Kidney epithelial cell (primary cell): Measurements from ENCODE around the gene LUC7L3. TPM values are rescaled to one million over a fixed set of nuclear protein-coding genes. Genes with fewer than 3 reads are reported as not detected.

Experiments used
- DNase-seq: peaks from one replicate; pipeline ENCODE4 v3.0.0-alpha.2; 2010; ENCODE audit warnings: low read depth
- H3K27me3 ChIP-seq: 2 replicates; pipeline ENCODE4 v1.6.0; 2011; ENCODE audit warnings: low read length; ENCODE audit not compliant: control insufficient read depth, insufficient read depth
- H3K36me3 ChIP-seq: 2 replicates; pipeline ENCODE4 v1.5.1; 2011; ENCODE audit warnings: low read length; ENCODE audit not compliant: control insufficient read depth, insufficient read depth
- H3K4me3 ChIP-seq: 2 replicates; pipeline ENCODE4 v1.5.1; 2011; ENCODE audit warnings: low read depth, mild to moderate bottlenecking, control low read depth, low read length
- total RNA-seq: library from RNA; depleted of rRNA; stranded (reverse); fragments of >200 nt; gene quantifications from 2 replicates; pipeline ENCODE4 v1.2.3, GENCODE V29; 2015
- TF ChIP-seq, protein P1 (sequence below): IDR thresholded peaks from 2 replicates; pipeline ENCODE4 v1.5.1; 2011; ENCODE audit warnings: mild to moderate bottlenecking, moderate library complexity, low read length, control low read depth, inconsistent platforms; ENCODE audit not compliant: insufficient read depth, poor library complexity, severe bottlenecking

The LUC7L3 gene
- total RNA-seq, 1 donor from 2014 or later: 31.5 TPM

DNA sequence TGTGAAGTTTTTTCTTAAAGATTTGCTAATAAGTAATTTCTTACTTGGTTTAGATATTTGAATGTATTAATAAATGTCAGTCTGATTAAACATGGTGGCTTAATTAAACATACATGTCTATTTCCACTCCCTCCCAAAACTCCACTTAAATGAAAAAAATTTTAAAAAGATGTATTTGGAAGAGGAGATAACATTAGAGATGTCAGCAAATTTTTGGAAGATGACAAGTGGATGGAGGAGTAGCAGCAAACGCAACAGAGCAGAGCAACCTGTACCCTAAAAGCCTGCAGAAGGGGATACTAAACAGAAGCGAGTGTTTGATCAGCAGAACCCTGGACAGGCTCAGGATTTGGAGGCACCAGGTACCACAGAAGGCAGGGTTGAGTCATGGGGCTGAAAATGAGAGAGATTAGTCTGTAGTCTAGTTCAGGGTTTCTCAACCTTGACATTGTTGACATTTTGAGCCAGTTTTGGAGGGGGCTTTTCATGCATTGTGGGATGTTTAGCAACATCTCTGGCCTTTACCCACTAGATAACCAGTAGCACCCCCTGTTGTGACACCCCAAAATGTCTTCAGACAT lies 17.8 kb downstream of the LUC7L3 start:
- TF ChIP-seq, protein P1, sequence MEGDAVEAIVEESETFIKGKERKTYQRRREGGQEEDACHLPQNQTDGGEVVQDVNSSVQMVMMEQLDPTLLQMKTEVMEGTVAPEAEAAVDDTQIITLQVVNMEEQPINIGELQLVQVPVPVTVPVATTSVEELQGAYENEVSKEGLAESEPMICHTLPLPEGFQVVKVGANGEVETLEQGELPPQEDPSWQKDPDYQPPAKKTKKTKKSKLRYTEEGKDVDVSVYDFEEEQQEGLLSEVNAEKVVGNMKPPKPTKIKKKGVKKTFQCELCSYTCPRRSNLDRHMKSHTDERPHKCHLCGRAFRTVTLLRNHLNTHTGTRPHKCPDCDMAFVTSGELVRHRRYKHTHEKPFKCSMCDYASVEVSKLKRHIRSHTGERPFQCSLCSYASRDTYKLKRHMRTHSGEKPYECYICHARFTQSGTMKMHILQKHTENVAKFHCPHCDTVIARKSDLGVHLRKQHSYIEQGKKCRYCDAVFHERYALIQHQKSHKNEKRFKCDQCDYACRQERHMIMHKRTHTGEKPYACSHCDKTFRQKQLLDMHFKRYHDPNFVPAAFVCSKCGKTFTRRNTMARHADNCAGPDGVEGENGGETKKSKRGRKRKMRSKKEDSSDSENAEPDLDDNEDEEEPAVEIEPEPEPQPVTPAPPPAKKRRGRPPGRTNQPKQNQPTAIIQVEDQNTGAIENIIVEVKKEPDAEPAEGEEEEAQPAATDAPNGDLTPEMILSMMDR: no peak
- peaks cover 2% of the 10 kb centered on the region for H3K36me3 ChIP-seq

DNA sequence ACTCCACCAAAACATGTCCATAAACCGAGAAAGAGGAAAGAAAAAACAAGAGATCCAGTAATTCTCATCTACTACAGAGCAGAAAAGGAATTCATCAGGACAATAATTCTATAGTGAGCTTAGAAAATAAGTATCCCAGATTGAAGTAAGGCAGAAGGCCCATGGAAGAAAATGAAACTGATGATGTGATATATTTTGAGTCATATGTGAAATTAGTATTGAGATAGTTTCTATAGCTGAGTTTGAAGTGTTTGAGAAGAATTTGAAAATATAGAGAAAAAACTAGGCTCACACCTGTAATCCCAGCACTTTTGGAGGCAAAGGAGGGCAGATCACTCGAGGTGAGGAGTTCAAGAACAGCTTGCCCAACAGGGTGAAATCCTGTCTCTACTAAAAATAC lies 19.7 kb downstream of the LUC7L3 start:
- DNase-seq: no peak
- TF ChIP-seq, protein P1: no peak
- Histone ChIP-seq H3K4me3 (no peak overlapping the region), H3K27me3 (no peaks in the 10 kb centered on the region), H3K36me3 (peaks cover 5% of the 10 kb centered on the region)

More for the DNA sequence above, 17.8 kb downstream of the LUC7L3 start:
- Histone ChIP-seq H3K4me3 (no peak overlapping the region), H3K27me3 (no peaks in the 10 kb centered on the region)
- DNase-seq: no peak

DNA sequence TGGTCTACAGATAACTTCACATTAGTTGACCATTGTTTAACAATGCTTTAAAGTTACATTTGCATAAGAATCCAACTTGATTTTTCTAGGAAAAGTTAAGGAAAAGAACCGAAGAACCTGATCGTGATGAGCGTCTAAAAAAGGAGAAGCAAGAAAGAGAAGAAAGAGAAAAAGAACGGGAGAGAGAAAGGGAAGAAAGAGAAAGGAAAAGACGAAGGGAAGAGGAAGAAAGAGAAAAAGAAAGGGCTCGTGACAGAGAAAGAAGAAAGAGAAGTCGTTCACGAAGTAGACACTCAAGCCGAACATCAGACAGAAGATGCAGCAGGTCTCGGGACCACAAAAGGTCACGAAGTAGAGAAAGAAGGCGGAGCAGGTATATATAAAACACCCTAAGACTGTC lies 26.2 kb downstream of the LUC7L3 start:
- TF ChIP-seq, protein P1: no peak
- DNase-seq: no peak
- Histone ChIP-seq H3K36me3 (peaks cover 11% of the 10 kb centered on the region), H3K4me3 (no peak overlapping the region), H3K27me3 (no peaks in the 10 kb centered on the region)

DNA sequence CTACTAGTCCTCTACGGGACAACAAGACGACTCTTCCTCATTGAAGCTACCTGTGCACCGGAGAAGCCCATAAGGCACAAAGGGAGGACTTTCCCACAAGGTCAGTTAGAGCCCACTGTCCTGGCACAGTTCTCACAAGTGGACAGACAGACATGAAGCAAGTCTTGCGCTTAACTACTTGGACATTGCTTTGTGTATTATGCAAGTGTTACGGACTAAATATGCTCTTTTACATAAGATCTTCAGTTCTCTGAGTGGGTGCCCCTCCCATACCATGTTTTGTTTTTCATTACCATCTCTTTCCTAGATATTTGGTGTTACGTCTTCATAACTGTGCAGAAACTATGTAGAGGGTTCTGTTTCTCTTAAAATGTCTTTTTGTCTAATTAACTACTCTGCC lies 29.8 kb downstream of the LUC7L3 start:
- H3K27me3 ChIP-seq: no peaks in the 10 kb centered on the region
- no peak overlapping the region for H3K4me3 ChIP-seq
- TF ChIP-seq, protein P1: no peak
- H3K36me3 ChIP-seq: peaks cover 6% of the 10 kb centered on the region
- DNase-seq: no peak

DNA sequence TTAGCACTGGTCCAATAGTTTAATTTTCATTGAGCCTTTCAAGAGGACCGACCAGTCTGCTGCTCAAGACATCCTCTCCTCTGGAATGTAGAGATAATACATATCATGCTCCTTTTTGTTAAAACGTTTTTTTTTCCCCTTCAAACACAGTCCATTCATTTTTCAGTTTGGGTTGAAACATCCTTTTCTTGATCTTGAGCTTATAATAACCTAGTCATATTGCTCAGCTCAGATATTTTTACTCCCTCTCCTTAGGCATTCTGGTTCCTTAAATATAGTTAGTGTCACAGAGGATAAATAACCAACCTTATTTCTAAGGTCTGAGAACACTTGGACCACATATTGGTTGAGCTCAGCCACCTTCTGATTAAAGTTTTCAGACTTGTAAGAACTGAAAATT lies 35.1 kb downstream of the LUC7L3 start:
- no peaks in the 10 kb centered on the region for H3K36me3 ChIP-seq
- TF ChIP-seq, protein P1: no peak
- DNase-seq: no peak
- H3K27me3 ChIP-seq: no peaks in the 10 kb centered on the region
- no peak overlapping the region for H3K4me3 ChIP-seq

DNA sequence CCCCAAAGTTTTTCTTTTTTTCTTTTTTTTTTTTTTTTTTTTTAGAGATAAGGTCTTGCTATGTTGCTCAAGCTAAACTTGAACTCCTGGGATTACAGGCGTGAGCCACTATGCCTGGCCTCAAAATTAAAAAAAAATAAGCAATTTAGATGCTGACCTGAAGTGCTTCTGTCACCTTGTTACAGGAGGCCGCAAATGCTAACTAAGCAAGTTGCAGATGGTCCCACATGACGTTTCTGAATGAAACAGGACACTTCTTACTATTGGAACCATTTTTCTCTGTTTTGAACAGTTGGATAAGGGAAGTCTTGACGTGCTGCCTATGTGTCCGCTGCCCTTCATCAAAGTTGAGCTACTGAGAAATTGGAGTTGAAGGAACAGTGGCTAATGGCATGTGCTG lies 39.1 kb downstream of the LUC7L3 start:
- no peaks in the 10 kb centered on the region for H3K27me3 ChIP-seq
- H3K4me3 ChIP-seq: no peak overlapping the region
- TF ChIP-seq, protein P1: no peak
- no peak for DNase-seq
- H3K36me3 ChIP-seq: no peaks in the 10 kb centered on the region
